Measurements from ENCODE around the gene UBE2L3.
"Not testable (repeated sequence)": the region's sequence is repeated elsewhere in the genome, so short reads cannot be mapped to it uniquely, and the experiment has no call there.

The UBE2L3 gene

GRCh38 chr22:21567456-21568346 lies at the start of gene UBE2L3:
Gene UBE2L3, plus strand, starts transcription at chr22:21567714. Its CDS starts 31 bp downstream, at chr22:21567745.
- peak; percentile 81 for DNase-seq (ENCODE audit: low read depth)

DNA sequence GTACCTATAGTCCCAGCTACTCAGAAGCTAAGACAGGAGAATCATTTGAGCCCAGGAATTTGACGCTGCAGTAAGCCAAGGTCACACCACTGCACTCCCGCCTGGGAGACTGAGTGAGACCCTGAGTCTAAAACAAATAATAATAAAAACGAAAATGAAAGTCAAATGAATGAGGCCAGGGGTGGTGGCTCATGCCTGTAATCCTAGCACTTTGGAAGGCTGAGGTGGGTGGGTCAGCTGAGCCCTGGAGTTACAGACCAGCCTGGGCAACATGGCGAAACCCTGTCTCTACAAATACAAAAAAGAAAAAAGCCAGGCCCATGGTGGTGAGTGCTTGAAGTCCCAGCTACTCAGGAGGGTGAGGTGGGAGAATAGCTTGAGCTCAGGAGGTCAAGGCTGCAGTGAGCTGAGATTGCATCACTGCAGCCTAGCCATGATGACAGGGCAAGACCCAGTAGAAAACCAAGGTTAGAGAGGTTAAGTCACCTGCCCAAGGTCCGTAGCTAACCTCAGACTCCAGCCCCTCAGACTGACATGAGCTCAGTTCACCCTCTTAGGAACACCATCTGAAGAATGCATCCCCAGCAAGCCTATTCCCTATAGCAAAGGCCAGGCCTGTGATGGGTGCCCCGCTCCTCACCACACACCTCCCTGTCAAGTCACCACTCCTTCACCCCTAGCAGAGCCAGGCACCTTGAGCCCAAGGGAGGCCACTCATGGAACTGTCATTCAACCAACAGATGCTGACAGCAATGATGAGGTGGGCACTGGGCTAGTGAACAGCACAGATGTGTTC lies 40.6 kb upstream of the UBE2L3 start:
- DNase-seq (ENCODE audit: low read depth): not testable (repeated sequence)

DNA sequence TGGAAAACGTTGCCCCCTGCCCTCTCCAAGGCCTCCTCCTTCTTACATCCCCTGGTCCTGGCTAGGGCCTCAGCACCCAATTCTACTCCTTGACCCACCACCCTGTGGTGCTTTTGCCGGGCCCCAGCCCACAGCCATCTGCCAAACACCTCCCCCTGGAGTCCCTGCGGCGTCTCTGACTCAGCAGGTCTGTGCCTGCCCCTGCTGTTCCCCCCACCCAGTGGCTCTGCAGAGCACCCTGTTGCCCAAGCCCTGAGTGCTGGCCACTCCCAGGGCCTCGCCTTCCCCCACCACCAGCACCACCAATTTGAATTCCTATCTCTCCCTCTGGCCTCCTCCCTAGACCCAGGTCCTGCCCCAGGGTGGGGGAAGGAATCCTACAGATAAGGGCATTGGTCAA lies 36.0 kb upstream of the UBE2L3 start:
- not testable (repeated sequence) for DNase-seq (ENCODE audit: low read depth)

DNA sequence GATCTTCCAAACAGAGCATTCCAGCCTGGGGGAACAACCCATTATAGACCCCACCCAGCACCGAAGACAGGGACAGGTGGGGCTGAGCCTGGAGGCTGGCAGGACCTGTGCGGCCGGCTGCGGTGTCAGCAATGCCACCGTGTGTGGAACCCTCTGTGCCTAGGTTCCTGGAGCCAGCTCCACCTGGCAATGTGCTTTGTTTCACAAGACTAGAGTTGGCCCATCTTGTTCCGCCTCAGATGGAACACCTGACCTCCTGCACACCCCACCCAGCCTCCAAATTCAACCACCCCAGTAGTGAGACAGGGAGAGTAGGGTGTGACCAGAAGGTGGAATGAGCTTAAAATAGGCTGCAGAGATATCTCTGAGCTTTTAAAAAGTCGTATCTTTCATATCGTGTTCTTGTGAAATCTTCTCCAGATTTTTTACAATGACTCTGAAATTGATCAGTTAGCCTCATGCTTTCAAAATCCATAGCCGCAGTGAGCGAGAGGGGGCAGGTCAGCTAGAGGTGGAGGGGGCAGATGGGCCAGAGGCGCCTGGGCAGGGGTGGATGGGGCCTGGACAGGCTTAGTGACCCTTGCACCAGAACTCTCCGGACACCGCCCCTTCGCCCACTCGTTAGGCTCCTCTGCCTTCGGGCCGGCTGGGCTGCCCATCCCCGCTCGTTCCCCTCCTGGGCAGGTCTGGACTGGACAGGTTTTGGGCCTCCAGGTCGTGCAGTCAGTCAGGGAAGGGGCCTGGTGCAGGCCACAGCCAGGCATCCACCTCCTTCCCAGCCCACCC lies 34.5 kb upstream of the UBE2L3 start:
- not testable (repeated sequence) for DNase-seq (ENCODE audit: low read depth)

GRCh38 chr22:21539862-21540261 lies 27.7 kb upstream of the UBE2L3 start:
- not testable (repeated sequence) for DNase-seq (ENCODE audit: low read depth)

- not testable (repeated sequence) for DNase-seq (ENCODE audit: low read depth)
Observed at GRCh38 chr22:21544432-21545322, 22.8 kb upstream of the UBE2L3 start.

- not testable (repeated sequence) for DNase-seq (ENCODE audit: low read depth)
Observed at GRCh38 chr22:21549558-21549957, 18.0 kb upstream of the UBE2L3 start.

- DNase-seq (ENCODE audit: low read depth): not testable (repeated sequence)
Observed at GRCh38 chr22:21550008-21550677, 17.4 kb upstream of the UBE2L3 start.

DNA sequence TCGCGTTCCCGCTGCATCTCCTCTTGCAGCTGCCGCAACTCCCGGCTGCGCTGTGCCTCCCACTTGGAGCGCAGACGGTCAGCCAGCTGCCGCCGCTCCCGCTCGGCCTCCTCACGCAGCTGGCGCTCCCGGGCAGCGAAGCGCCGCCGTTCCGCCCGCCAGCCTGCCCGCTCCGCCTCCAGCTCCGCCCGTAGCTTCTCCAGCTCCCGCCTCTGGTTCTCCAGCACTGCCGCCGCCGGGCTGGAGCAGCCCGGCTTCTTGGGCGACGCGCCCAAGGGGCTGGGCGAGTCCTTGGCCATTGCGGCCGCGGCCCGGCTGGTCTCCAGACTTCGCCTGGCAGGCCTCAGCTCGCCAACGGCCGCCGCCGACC lies 16.9 kb upstream of the UBE2L3 start:
- not testable (repeated sequence) for DNase-seq (ENCODE audit: low read depth)

DNA sequence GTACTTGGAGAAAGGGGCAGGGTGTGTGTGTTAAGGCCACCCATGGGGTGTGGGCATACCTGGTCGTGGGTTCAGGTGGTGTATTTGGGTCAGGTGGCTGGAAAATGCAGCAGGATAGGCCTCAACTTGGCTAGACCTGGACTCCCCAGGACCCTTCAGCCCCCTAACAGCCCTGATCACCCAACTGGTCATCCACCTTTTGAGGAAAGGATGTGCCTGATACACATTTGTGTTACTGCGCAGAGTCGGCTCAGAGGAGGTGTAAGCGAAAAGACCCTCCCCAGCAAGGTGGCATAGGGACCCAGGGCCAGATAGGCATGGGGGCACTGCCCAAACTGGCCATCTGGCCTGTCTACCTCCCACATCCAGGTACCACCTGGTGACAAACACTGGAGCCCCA lies 16.2 kb upstream of the UBE2L3 start, which contains the start of gene RIMBP3C:
TSS of gene RIMBP3C (minus strand) at position 101 of the 400 bp plus-strand sequence. CDS start 485 bp downstream, outside the sequence.
- DNase-seq (ENCODE audit: low read depth): not testable (repeated sequence)

DNA sequence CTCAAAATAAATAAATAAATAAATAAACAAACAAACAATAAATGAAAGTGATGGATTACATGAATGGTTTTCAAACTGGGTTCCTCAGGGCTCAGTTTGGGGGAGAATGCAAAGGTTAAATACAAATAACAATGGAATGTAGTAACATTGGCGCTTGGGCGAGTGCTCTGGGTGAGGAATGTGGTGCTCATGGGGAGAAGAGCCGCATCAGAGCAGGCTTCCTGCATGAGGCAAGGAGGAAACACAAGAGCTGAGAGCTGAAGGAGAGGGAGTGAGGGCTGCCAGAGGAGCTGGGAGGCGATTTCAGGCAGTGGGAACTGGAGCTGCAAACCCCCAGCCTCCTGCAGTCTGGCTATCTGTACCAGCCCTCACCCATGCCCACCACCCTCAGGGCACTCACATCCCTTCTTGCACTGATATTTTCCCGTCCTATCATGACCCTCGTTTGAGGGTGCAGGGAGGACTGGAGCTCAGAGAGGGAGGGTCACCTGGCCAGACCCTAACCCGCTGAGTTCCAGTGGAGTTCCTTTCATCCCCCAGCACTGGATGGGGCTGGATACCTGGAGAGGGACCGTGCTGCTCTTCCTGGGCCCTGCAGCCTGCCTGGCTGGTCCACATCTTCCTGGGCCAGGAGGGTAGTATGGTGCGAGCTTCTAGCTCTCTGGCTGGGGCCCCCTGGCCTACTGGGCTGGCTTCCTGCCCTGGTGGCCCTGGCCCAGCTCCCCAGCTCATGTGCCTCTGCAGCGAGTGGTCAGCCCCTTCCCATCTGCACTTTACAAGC lies 8.0 kb upstream of the UBE2L3 start:
- not testable (repeated sequence) for DNase-seq (ENCODE audit: low read depth)

DNA sequence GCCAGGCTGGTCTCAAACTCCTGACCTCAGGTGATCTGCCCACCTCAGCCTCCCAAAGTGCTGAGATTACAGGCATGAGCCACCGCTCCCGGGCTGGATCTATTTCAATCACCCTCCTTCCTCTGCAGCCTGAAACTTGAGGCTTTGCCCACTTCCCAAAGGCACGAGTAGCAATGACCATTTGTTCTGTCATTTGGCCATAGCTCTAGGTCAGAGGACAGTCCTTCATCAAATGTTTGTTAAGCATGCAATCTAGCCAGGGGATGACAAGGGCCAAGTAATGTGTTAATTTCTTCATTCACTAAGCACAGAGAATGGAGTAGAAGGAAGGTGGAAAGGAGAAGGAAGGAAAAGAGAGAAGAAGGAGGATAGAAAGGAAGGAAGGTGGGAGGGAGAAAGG lies 6.9 kb upstream of the UBE2L3 start:
- not testable (repeated sequence) for DNase-seq (ENCODE audit: low read depth)

- no peak for DNase-seq (ENCODE audit: low read depth)
Observed at GRCh38 chr22:21563912-21564311, 3.6 kb upstream of the UBE2L3 start.

DNA sequence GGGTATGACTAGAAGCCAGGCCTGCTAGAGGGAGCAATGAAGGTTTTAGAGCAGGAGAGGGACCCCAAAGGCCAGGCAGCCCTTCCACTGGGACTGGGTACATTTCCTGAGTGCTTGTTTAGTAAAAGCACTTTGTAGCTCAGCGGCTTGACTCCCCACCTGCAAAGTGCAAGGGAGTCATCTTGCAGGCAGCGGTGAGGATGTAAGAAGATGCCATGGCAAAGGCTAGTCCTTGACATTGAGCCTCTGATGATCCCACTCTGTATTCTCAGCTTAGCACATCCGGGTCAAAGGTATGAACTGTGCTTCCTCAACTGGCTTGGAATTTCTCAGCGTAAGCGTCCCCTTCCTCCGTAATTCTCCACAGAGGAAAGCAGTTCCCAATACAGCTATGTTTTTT lies 3.1 kb upstream of the UBE2L3 start:
- DNase-seq (ENCODE audit: low read depth): no peak

GRCh38 chr22:21568347-21569075 lies 997 bp downstream of the UBE2L3 start:
- DNase-seq (ENCODE audit: low read depth): no peak

- DNase-seq (ENCODE audit: low read depth): not testable (repeated sequence)
Observed at GRCh38 chr22:21569076-21569427, 1.5 kb downstream of the UBE2L3 start.

- no peak for DNase-seq (ENCODE audit: low read depth)
Observed at GRCh38 chr22:21569459-21570170, 2.1 kb downstream of the UBE2L3 start.

- no peak for DNase-seq (ENCODE audit: low read depth)
Observed at GRCh38 chr22:21570398-21570797, 2.9 kb downstream of the UBE2L3 start.

Data from activated T-cell treated with anti-CD3 and anti-CD28 coated beads for 24 hours (primary cell).